Smooth muscle cell of the brain vasculature (primary cell): ENCODE measurements around the gene ZFHX3.

ENCODE experiments used
- DNase-seq: peaks from one replicate; pipeline ENCODE4 v3.0.0-alpha.2; 2012; ENCODE audit warnings: low read depth, low spot score

The ZFHX3 gene

DNA sequence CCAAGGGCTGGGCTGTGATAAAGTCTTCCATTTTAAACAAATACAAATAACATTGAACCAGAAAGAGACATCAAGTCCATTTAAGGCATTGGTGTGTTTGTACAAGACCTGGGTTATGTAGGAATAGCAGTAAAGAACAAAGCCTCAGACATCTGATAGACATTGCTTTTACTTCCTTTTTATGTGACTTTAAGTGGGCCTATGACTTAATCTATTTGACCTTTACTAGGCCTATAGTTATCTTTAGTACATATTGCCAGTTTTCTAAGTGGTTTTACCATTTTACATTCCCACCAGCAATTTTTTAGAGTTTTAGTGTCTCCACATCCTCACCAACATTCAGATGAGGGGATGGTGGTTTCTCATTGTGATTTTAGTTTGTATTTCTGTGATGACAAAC lies 298.8 kb downstream of the ZFHX3 start:
- DNase-seq, result no peak

DNA sequence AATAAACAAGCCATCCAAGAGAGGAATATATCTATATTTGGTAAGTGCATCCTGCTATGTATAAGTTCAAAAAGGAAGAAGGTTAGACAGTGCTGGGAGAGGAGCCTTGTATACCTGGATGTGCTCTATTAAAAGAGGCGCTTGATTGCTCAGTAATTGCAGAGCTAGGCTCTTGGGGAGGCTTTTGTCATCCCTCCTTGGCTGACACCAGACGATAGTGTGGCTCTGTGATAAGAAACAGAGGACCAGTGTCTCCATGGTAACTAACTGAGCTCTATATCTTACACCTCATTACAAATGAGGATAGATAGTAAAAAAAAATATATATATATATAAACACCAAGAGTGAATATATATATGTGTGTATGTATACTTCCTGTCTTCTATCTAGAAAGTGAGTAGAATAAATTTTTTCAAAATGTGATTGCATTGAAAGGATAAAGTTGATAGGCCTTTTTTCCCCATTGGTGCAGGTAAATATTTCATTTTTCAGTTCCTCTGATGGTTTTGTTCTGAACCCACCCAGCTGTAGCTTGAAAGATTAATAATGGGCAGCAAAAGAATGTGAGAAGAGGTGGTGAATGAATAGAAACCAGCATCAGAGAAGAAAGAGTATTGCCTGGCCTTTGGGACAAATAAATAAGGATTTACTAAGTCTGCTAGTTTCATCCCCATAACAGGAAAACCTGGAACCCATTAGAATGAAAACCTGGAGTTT lies 303.7 kb downstream of the ZFHX3 start:
- no peak for DNase-seq

- no peak for DNase-seq
Measured at GRCh38 chr16:72743011-72743761, 304.7 kb downstream of the ZFHX3 start.

DNA sequence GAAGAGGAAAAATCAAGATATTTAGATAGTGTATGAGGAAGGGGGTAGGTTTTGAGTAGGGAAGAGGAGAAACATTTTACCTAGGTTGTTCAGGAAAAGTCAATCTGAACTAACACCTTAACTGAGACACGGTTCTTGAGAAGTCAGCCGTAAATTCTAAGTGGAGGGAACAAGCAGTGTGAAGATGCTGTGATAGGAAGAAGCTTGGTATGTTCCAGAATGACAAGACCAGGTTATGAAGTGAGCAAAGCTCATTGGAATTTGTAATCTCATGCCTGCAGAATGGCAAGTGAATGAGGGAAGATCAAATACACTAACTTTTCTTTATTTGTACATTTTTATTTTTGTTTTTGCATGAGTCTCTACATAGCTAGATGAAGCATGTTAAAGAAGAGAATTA lies 307.6 kb downstream of the ZFHX3 start:
- DNase-seq, result no peak

GRCh38 chr16:72739577-72739976 lies 308.4 kb downstream of the ZFHX3 start:
- DNase-seq, result no peak

- no peak for DNase-seq
Measured at GRCh38 chr16:72736074-72736473, 311.9 kb downstream of the ZFHX3 start.
